ENCODE data around the gene RNASEL.

DNA sequence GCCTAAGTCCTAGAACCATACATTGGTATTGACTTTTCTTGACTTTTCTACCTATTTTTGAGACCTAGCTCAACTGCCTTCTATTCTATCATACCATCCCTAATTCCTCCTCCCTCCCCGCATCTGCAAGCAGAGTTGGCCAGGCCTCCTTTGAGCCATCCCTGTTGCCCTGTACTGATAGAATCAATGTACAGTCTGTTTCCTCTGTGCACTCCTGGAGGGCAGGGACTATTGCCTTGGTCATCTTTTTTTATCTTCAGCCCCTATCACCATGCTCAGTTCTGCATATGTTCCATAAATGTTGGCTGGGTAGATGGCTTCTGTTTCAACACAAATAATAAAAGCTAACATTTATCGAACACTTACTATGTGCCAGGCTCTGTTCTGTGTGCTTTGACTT lies 19.2 kb upstream of the RNASEL start:
- TF ChIP-seq, protein P1, sequence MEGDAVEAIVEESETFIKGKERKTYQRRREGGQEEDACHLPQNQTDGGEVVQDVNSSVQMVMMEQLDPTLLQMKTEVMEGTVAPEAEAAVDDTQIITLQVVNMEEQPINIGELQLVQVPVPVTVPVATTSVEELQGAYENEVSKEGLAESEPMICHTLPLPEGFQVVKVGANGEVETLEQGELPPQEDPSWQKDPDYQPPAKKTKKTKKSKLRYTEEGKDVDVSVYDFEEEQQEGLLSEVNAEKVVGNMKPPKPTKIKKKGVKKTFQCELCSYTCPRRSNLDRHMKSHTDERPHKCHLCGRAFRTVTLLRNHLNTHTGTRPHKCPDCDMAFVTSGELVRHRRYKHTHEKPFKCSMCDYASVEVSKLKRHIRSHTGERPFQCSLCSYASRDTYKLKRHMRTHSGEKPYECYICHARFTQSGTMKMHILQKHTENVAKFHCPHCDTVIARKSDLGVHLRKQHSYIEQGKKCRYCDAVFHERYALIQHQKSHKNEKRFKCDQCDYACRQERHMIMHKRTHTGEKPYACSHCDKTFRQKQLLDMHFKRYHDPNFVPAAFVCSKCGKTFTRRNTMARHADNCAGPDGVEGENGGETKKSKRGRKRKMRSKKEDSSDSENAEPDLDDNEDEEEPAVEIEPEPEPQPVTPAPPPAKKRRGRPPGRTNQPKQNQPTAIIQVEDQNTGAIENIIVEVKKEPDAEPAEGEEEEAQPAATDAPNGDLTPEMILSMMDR (IDR thresholded peaks at IDR 0.05): no peak
- no peak for TF ChIP-seq POLR2A (IDR thresholded peaks at IDR 0.05)
